ENCODE results near the gene TPMT. TPM values are rescaled to one million over a fixed set of nuclear protein-coding genes. Genes with fewer than 3 reads are reported as not detected.
A peak's percentile ranks its signal among the peaks of the same experiment; 100 is the strongest.

TPMT gene
- total and polyA plus RNA-seq, 4 donors = 10.3 to 28.6 (median 25.7) TPM

DNA sequence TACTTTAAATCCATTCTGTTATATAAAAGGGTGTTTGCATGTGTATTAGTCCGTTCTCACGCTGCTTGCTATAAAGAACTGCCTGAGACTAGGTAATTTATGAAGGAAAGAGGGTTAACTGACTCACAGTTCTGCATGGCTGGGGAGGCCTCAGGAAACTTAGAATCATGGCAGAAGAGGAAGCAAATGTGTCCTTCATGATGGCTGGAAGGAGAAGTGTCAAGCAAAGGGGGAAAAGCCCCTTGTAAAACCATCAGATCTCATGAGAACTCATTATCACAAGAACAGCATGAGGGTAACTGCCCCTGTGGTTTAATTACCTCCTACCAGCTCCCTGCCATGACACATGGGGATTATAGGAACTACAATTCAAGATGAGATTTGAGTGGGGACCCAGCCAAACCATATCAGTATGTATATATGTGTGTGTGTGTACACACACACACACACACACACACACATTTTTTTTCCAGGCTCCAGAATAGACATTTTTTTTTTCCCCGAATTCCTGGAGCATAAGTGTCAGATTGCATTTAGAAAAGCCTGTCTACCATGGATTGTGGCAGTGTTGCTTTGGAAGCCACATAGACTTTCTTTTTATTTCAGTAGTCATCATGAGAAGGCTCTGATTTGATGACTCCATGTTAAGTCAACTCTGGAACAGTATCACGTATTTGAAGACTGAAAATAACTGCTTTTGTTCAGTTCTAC, 31.8 kb upstream of the TPMT start:
- H3K9ac ChIP-seq (ENCODE audit: low read depth in 1 of 2, low read length in 2 of 2) = no peak overlapping the region
- DNase-seq (ENCODE audit: low spot score) = no peak
- H3K27ac ChIP-seq (ENCODE audit: low read depth in 1 of 2, low read length in 2 of 2) = no peak overlapping the region
- no peak overlapping the region for H3K4me3 ChIP-seq (ENCODE audit: low read depth in 1 of 3, low read length in 3 of 3)
- H3K27me3 ChIP-seq (ENCODE audit: control insufficient read depth in 4 of 4, insufficient read depth in 4 of 4, low read length in 3 of 4) = no peaks in the 10 kb centered on the region
- TF ChIP-seq HNF4G (IDR thresholded peaks at IDR 0.05) (no peak), JUND (IDR thresholded peaks at IDR 0.05) (no peak)
- TF ChIP-seq, protein P1, sequence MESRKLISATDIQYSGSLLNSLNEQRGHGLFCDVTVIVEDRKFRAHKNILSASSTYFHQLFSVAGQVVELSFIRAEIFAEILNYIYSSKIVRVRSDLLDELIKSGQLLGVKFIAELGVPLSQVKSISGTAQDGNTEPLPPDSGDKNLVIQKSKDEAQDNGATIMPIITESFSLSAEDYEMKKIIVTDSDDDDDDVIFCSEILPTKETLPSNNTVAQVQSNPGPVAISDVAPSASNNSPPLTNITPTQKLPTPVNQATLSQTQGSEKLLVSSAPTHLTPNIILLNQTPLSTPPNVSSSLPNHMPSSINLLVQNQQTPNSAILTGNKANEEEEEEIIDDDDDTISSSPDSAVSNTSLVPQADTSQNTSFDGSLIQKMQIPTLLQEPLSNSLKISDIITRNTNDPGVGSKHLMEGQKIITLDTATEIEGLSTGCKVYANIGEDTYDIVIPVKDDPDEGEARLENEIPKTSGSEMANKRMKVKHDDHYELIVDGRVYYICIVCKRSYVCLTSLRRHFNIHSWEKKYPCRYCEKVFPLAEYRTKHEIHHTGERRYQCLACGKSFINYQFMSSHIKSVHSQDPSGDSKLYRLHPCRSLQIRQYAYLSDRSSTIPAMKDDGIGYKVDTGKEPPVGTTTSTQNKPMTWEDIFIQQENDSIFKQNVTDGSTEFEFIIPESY (IDR thresholded peaks at IDR 0.05) = no peak
- no peaks in the 10 kb centered on the region for H3K9me3 ChIP-seq (ENCODE audit: control insufficient read depth in 4 of 4, low read length in 3 of 4)
- peaks cover 0 to 5% (median 0%) of the 10 kb centered on the region in 4 donors for H3K4me1 ChIP-seq (ENCODE audit: control insufficient read depth in 4 of 4, insufficient read depth in 4 of 4, low read length in 3 of 4)
- WGBS = 87% methylated on average over 4 of the region's 4 CpGs
- peaks cover 0 to 10% (median 7%) of the 10 kb centered on the region in 4 donors for H3K36me3 ChIP-seq (ENCODE audit: control insufficient read depth in 4 of 4, insufficient read depth in 3 of 4, low read depth in 1 of 4, low read length in 3 of 4)

DNA sequence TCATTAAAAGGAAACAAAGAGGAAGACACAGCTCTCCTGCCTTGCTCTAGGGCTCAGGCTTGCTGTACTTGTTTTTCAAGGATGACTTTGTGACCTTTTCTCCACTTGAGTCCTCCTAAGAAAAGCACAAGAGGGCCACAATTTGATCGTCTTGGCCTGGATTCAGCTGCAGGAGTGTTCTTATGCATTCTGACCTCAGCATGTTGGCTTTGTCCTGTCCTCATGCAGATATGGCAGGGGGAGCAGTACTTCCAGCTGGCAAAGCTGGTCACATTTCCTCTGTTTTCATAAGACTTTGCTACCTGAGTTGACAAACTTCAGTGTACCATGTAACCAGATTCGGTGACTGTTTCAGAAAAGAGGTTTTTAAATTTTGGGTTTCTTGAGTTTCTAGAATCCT, 31.2 kb upstream of the TPMT start:
- TF ChIP-seq, protein P2, sequence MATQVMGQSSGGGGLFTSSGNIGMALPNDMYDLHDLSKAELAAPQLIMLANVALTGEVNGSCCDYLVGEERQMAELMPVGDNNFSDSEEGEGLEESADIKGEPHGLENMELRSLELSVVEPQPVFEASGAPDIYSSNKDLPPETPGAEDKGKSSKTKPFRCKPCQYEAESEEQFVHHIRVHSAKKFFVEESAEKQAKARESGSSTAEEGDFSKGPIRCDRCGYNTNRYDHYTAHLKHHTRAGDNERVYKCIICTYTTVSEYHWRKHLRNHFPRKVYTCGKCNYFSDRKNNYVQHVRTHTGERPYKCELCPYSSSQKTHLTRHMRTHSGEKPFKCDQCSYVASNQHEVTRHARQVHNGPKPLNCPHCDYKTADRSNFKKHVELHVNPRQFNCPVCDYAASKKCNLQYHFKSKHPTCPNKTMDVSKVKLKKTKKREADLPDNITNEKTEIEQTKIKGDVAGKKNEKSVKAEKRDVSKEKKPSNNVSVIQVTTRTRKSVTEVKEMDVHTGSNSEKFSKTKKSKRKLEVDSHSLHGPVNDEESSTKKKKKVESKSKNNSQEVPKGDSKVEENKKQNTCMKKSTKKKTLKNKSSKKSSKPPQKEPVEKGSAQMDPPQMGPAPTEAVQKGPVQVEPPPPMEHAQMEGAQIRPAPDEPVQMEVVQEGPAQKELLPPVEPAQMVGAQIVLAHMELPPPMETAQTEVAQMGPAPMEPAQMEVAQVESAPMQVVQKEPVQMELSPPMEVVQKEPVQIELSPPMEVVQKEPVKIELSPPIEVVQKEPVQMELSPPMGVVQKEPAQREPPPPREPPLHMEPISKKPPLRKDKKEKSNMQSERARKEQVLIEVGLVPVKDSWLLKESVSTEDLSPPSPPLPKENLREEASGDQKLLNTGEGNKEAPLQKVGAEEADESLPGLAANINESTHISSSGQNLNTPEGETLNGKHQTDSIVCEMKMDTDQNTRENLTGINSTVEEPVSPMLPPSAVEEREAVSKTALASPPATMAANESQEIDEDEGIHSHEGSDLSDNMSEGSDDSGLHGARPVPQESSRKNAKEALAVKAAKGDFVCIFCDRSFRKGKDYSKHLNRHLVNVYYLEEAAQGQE (IDR thresholded peaks at IDR 0.05) = no peak
- TF ChIP-seq SP1 (IDR thresholded peaks at IDR 0.05) (no peak), RAD21 (IDR thresholded peaks at IDR 0.05) (peak in 1 of 2 donors; percentile 19), HNF4A (conservative IDR thresholded peaks at IDR 0.05) (peak in 1 of 2 donors; percentile 25)
- no peak overlapping the region for H3K4me3 ChIP-seq (ENCODE audit: low read depth in 1 of 3, low read length in 3 of 3)
- H3K36me3 ChIP-seq (ENCODE audit: control insufficient read depth in 4 of 4, insufficient read depth in 3 of 4, low read depth in 1 of 4, low read length in 3 of 4) = peaks cover 0 to 5% (median 2%) of the 10 kb centered on the region in 4 donors
- H3K4me1 ChIP-seq (ENCODE audit: control insufficient read depth in 4 of 4, insufficient read depth in 4 of 4, low read length in 3 of 4) = peaks cover 0 to 5% (median 0%) of the 10 kb centered on the region in 4 donors
- no peaks in the 10 kb centered on the region for H3K9me3 ChIP-seq (ENCODE audit: control insufficient read depth in 4 of 4, low read length in 3 of 4)
- peak overlapping the region in 1 of 2 donors; percentile 34 for H3K27ac ChIP-seq (ENCODE audit: low read depth in 1 of 2, low read length in 2 of 2)
- H3K27me3 ChIP-seq (ENCODE audit: control insufficient read depth in 4 of 4, insufficient read depth in 4 of 4, low read length in 3 of 4) = no peaks in the 10 kb centered on the region
- DNase-seq (ENCODE audit: low spot score) = no peak
- no peak overlapping the region for H3K9ac ChIP-seq (ENCODE audit: low read depth in 1 of 2, low read length in 2 of 2)
- WGBS = 22% methylated on average over 2 of the region's 2 CpGs

DNA sequence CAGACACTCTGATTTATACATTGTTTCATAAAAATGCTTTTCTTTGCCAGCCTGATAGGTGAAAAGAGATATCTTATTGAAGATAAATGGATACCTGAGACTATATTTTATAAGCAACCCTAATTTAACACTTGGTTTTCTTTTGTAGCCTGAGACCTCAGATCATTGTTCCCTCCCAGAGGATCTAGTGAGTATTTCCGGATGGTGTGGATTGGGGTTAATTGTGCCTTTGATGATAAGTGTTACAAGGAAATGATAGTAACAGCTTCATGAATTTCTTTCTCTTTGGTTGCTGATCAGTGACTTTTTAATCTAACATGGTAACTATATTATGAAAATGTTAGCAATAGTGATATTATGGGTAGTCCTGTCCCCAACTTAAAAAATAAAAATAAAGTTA, 30.7 kb upstream of the TPMT start:
- no peak overlapping the region for H3K27ac ChIP-seq (ENCODE audit: low read depth in 1 of 2, low read length in 2 of 2)
- WGBS = 81% methylated on average over 1 of the region's 1 CpG
- no peak for DNase-seq (ENCODE audit: low spot score)

More for the DNA sequence above, 30.7 kb upstream of the TPMT start:
- no peak overlapping the region for H3K9ac ChIP-seq (ENCODE audit: low read depth in 1 of 2, low read length in 2 of 2)
- H3K9me3 ChIP-seq (ENCODE audit: control insufficient read depth in 4 of 4, low read length in 3 of 4) = no peaks in the 10 kb centered on the region
- TF ChIP-seq TAF1 (conservative IDR thresholded peaks at IDR 0.05) (no peak), JUND (IDR thresholded peaks at IDR 0.05) (no peak)
- TF ChIP-seq, protein P1 (IDR thresholded peaks at IDR 0.05) = no peak
- H3K4me3 ChIP-seq (ENCODE audit: low read depth in 1 of 3, low read length in 3 of 3) = no peak overlapping the region
- H3K36me3 ChIP-seq (ENCODE audit: control insufficient read depth in 4 of 4, insufficient read depth in 3 of 4, low read depth in 1 of 4, low read length in 3 of 4) = peaks cover 0 to 3% (median 0%) of the 10 kb centered on the region in 4 donors
- no peaks in the 10 kb centered on the region for H3K27me3 ChIP-seq (ENCODE audit: control insufficient read depth in 4 of 4, insufficient read depth in 4 of 4, low read length in 3 of 4)
- H3K4me1 ChIP-seq (ENCODE audit: control insufficient read depth in 4 of 4, insufficient read depth in 4 of 4, low read length in 3 of 4) = peaks cover 0 to 5% (median 0%) of the 10 kb centered on the region in 4 donors

Data from liver (tissue), 9 donors.